Measurements from ENCODE around the gene NNMT.

DNA sequence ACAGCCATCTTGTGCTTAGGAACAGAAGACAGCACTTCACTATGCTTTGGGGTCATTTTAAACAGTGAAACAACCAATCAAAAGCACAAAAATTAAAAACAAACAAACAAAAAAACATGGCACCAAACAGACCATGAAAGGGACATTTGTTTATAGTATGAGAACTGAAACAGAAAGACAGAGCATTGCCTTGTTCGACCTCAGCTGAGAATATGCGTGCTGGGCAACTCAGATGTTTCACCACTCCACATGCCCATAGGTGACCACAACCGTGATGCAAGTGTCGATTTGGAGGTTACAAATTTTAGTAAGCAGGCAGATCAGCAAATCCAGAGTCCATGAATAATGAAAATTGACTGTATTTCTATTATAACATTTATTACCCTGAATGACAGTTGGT lies 30.0 kb downstream of the NNMT start:
- TF ChIP-seq, protein P1, sequence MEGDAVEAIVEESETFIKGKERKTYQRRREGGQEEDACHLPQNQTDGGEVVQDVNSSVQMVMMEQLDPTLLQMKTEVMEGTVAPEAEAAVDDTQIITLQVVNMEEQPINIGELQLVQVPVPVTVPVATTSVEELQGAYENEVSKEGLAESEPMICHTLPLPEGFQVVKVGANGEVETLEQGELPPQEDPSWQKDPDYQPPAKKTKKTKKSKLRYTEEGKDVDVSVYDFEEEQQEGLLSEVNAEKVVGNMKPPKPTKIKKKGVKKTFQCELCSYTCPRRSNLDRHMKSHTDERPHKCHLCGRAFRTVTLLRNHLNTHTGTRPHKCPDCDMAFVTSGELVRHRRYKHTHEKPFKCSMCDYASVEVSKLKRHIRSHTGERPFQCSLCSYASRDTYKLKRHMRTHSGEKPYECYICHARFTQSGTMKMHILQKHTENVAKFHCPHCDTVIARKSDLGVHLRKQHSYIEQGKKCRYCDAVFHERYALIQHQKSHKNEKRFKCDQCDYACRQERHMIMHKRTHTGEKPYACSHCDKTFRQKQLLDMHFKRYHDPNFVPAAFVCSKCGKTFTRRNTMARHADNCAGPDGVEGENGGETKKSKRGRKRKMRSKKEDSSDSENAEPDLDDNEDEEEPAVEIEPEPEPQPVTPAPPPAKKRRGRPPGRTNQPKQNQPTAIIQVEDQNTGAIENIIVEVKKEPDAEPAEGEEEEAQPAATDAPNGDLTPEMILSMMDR (IDR thresholded peaks at IDR 0.05), result no peak
- TF ChIP-seq POLR2A (IDR thresholded peaks at IDR 0.05), result no peak
